IPS DF 4.7 (cell line): ENCODE results near the gene BCAP31.

Experiments
- DNase-seq: peaks from one replicate; pipeline ENCODE4 v3.0.0-alpha.2; 2013; ENCODE audit warnings: low spot score; ENCODE audit errors: extremely low read depth

BCAP31 gene

GRCh38 chrX:153657161-153657560, 67.0 kb downstream of the BCAP31 start:
- DNase-seq = no peak

GRCh38 chrX:153653556-153653955, 70.6 kb downstream of the BCAP31 start:
- DNase-seq = no peak

GRCh38 chrX:153651540-153652079, 72.6 kb downstream of the BCAP31 start:
- no peak for DNase-seq

GRCh38 chrX:153650959-153651358, 73.2 kb downstream of the BCAP31 start:
- no peak for DNase-seq
